Activated T-helper 2 cell treated with anti-CD3 and anti-CD28 coated beads, Interferon-gamma antibody, Interleukin-2, Interleukin-4, amounts not matched to agents 10 μg/mL and 5 μg/mL and 100 μg/mL, durations not matched to agents 14 hours and 24 hours and 36 hours (primary cell): ENCODE data around the gene PAX5. TPM values are rescaled to one million over a fixed set of nuclear protein-coding genes. Genes with fewer than 3 reads are reported as not detected.

Experiments used
- DNase-seq: peaks from one replicate; pipeline ENCODE4 v3.0.0; 2021; ENCODE audit warnings: low spot score
- H3K27ac Mint-ChIP-seq: one replicate; pipeline ENCODE4 v1.8.0; 2021; ENCODE audit warnings: mixed read lengths
- H3K27me3 Mint-ChIP-seq: one replicate; pipeline ENCODE4 v1.8.0; 2021; ENCODE audit warnings: low read depth, mixed read lengths
- H3K36me3 Mint-ChIP-seq: one replicate; pipeline ENCODE4 v1.8.0; 2021; ENCODE audit warnings: low read depth, mixed read lengths
- H3K4me1 Mint-ChIP-seq: one replicate; pipeline ENCODE4 v1.8.0; 2021; ENCODE audit warnings: low read depth, mixed read lengths
- H3K4me3 Mint-ChIP-seq: one replicate; pipeline ENCODE4 v1.8.0; 2021; ENCODE audit warnings: low read depth, mild to moderate bottlenecking, moderate library complexity, mixed read lengths
- H3K9me3 Mint-ChIP-seq: one replicate; pipeline ENCODE4 v1.8.0; 2021; ENCODE audit warnings: mixed read lengths
- intact Hi-C: fragments of 100-400 bp; cut with micrococcal nuclease; formaldehyde crosslinking; loops from one replicate; pipeline ENCODE4 v1.15.1; 2023
- total RNA-seq: library from RNA; stranded (reverse); gene quantifications from 2 replicates; pipeline ENCODE4 v1.2.3, GENCODE V29; 2022

Gene PAX5
- total RNA-seq, 1 donor from 2014 or later = 0.34 TPM

DNA sequence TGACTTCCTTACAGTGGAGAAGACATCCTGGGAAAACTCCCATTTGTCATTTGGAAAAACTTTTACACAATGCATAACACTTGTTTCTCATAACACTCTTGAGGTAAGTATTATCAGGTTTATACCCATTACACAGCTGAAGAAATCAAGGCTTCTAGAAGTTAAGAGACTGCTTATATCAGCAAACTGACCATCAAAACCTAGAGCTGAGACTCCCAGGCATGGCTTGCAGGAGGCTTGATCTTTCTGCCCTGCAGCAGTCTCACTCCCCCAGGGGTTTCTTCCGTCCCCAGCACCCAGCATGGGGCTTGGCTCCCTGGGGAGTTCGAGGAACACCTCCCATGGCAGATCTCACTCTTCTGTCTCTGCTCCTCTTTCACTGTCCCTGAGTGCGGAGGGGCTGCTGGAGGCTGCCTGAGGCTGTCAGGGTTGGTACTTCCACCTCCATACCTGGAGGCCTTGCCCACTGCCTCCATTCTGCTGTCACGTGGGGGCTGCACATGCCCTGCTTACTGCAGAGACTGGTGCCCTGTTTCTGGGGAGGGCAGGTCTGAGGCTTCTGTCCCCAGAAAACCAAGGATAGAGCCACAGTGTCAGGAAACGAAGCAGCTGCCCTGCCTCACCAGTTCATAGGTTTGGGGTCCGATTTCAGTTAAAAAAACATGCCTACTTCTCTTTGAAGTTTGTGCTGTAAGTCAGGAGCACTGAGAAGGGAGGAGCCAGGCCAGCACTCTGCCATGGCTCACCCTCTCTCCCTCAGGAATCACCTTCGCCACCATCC, 202.5 kb downstream of the PAX5 start:
- no peaks in the 10 kb centered on the region for H3K4me1 Mint-ChIP-seq
- no peaks in the 10 kb centered on the region for H3K36me3 Mint-ChIP-seq
- no peaks in the 10 kb centered on the region for H3K9me3 Mint-ChIP-seq
- DNase-seq = no peak
- H3K27ac Mint-ChIP-seq = no peak overlapping the region
- intact Hi-C loops = no loop called here
- no peak overlapping the region for H3K4me3 Mint-ChIP-seq
- H3K27me3 Mint-ChIP-seq = peaks cover 4% of the 10 kb centered on the region

DNA sequence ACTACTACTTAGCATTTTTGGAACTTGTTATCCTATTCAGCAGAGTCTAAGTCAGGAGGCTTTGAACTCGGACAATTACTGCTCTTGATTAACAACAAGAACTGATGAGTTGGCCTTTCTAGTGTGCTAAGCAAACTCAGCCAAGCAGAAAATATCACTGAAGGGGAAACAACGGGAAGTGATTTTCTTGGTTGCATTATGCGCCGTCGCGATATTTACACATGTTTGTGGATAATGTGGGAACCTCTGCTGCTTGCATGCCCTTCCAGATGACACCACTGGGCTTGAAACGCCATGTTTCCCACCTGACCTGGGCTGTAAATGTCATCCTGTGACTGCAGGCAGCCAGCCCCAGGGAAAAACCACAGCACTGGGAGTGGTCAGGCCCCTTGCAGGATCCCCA, 205.5 kb downstream of the PAX5 start:
- H3K9me3 Mint-ChIP-seq = no peaks in the 10 kb centered on the region
- DNase-seq = no peak
- H3K36me3 Mint-ChIP-seq = no peaks in the 10 kb centered on the region
- H3K4me1 Mint-ChIP-seq = no peaks in the 10 kb centered on the region
- no peak overlapping the region for H3K4me3 Mint-ChIP-seq
- H3K27ac Mint-ChIP-seq = no peak overlapping the region
- peaks cover 4% of the 10 kb centered on the region for H3K27me3 Mint-ChIP-seq
- intact Hi-C loops = no loop called here

DNA sequence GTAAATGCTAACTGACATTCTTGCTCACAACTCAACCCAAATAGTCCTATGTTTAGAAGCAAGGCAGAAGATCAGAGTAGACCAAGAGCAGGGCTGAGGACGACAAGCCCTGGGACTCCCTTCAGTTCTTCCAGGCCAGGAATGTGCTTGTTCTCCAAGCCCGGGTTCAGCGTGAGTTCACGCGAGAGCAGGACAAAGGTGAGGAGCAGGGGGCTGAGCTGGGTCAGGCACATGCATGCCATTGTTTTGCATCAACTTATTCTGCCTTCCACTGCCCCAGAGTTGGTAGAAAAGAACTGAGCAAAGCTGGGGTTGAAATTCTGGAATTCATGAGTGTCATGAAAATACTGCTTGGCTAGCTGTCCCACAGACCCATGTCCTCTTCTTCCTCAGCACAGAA, 206.5 kb downstream of the PAX5 start:
- H3K4me3 Mint-ChIP-seq = no peak overlapping the region
- no peaks in the 10 kb centered on the region for H3K36me3 Mint-ChIP-seq
- H3K27ac Mint-ChIP-seq = no peak overlapping the region
- no peaks in the 10 kb centered on the region for H3K9me3 Mint-ChIP-seq
- no peak for DNase-seq
- H3K27me3 Mint-ChIP-seq = peaks cover 4% of the 10 kb centered on the region
- intact Hi-C loops = no loop called here
- H3K4me1 Mint-ChIP-seq = no peaks in the 10 kb centered on the region

DNA sequence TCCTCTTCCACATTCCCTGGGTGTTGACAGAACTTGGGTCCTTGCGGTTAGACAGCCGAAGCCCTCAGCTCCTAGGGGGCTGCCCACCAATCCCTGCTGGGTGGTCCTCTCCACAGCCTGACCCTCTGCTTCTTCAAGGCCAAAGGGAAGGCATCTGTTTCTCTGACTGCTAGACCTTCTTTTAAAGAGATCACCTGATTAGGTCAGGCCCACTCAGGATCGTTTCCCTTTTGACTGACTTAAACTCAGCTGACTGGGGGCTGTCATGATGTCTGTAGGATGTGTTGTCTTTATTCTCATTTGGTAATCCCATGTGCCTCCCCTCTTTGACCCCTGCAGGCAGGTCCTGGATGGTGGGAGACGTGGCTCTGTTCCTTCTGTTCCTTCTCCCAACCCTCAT, 207.5 kb downstream of the PAX5 start:
- H3K27ac Mint-ChIP-seq = no peak overlapping the region
- DNase-seq = no peak
- no peaks in the 10 kb centered on the region for H3K36me3 Mint-ChIP-seq
- no peaks in the 10 kb centered on the region for H3K4me1 Mint-ChIP-seq
- H3K27me3 Mint-ChIP-seq = peaks cover 4% of the 10 kb centered on the region
- intact Hi-C loops = no loop called here
- H3K4me3 Mint-ChIP-seq = no peak overlapping the region
- no peaks in the 10 kb centered on the region for H3K9me3 Mint-ChIP-seq

DNA sequence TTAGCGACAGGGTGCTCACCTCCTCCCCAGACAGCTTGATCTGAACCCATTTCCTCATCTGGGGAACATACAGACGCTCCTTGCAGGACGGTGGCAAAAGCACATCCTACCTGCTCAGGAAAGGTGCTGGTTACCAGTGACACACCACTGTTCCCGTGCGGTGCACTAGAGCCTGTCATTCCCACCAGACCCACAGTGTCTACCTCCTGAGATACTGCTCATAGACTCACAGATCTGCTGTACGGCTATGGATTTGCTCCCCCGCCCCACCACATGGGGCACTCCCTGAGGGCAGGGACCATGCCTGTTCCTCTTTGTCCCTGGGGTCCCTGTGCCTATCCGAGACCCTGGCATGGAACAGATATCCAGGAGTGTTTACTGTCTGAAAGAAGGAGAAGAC, 208.9 kb downstream of the PAX5 start:
- no peak for DNase-seq
- intact Hi-C loops = no loop called here
- Mint-ChIP-seq H3K9me3 (no peaks in the 10 kb centered on the region), H3K27me3 (peaks cover 4% of the 10 kb centered on the region), H3K36me3 (no peaks in the 10 kb centered on the region), H3K27ac (no peak overlapping the region), H3K4me3 (no peak overlapping the region), H3K4me1 (no peaks in the 10 kb centered on the region)

DNA sequence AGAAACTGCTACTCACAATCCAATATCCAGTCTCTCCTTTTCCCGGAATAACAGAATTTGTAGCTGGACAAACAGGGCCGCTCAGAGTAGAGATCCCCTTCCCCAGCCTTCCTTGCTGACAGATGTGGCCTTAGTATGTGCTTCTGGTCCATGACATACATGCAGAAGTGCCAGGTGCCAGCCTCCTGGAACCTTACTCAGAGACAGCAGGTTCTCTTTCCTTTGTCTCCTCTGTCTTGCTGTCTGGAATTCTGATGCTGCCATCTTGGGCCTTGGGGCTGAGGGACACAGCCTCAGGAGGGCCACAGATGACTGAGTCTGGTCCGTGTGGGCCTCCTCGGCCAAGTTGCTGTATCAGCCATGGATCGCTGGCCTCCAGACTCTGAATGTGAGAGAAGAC, 210.1 kb downstream of the PAX5 start:
- peaks cover 9% of the 10 kb centered on the region for H3K27me3 Mint-ChIP-seq

DNA sequence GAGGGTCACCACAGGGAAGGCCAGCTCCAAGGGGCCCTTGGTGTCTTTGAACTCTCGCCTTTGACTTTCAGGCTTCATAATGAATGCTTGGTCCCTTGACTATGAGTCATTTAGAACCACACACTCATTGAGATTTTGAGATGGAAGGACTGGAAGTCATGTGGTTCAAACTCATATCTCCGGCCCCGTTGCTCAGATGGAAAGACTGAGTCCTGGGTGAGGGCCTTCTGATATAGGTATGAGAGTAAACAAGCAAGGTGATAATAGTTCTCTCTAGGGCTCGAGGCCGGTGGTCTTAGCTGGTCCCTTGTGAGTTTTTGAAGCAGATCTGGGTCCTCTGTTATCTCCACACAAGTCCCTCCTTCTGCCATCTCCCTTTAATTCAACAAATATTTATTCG, 210.6 kb downstream of the PAX5 start:
- Mint-ChIP-seq H3K4me1 (peaks cover 2% of the 10 kb centered on the region), H3K36me3 (no peaks in the 10 kb centered on the region)
- no peak for DNase-seq

More for the DNA sequence above, 210.1 kb downstream of the PAX5 start:
- intact Hi-C loops = no loop called here
- Mint-ChIP-seq H3K4me3 (no peak overlapping the region), H3K9me3 (no peaks in the 10 kb centered on the region), H3K27ac (no peak overlapping the region), H3K36me3 (no peaks in the 10 kb centered on the region), H3K4me1 (no peaks in the 10 kb centered on the region)
- no peak for DNase-seq

DNA sequence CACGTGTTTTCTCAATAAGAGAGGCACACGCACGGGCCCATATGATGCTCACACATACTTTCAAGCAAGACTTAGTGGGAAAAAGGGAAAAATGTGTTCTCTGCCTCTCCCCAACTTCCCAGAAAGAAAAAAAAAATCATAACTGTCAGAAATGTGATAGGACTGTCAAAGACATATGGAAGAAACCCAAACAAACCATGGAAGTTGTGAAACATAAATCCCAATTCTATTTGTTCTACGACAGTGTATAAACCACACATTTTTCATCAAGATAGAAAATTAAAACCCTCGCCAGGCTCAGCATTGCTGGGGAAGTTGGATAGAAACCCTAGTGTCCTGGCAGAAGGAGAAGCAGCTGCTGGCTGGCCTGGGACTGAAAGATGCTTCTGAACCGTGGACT, 211.9 kb downstream of the PAX5 start:
- intact Hi-C loops = no loop called here
- H3K4me3 Mint-ChIP-seq = no peak overlapping the region
- no peaks in the 10 kb centered on the region for H3K9me3 Mint-ChIP-seq
- DNase-seq = no peak
- peaks cover 14% of the 10 kb centered on the region for H3K27me3 Mint-ChIP-seq
- H3K4me1 Mint-ChIP-seq = peaks cover 2% of the 10 kb centered on the region
- H3K36me3 Mint-ChIP-seq = no peaks in the 10 kb centered on the region
- H3K27ac Mint-ChIP-seq = no peak overlapping the region

More for the DNA sequence above, 210.6 kb downstream of the PAX5 start:
- intact Hi-C loops = no loop called here
- H3K9me3 Mint-ChIP-seq = no peaks in the 10 kb centered on the region
- peaks cover 12% of the 10 kb centered on the region for H3K27me3 Mint-ChIP-seq
- no peak overlapping the region for H3K4me3 Mint-ChIP-seq
- no peak overlapping the region for H3K27ac Mint-ChIP-seq

DNA sequence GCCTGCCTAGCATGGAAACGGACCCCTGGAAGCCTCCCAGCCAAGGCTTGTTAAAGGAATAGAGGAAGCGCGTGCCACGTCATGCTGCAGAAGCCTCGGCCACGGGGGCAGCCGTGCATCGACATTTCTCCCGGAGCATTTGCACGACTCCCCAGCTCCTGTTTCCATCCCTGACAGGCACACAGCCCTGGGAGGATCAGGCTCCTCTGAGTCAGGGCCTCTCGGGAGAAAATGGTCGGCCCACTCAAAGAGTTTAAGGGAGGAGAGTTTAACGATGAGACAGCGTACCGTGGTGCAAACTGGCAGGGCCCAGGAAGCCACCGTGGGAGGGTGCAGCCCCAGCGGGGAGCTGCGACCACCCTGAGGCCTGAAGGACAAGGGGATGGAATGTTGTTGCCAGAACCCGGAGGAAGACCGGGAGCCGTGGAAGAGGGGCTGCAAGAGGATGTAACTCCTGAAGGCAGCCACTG, 213.6 kb downstream of the PAX5 start:
- H3K9me3 Mint-ChIP-seq = no peaks in the 10 kb centered on the region
- H3K36me3 Mint-ChIP-seq = no peaks in the 10 kb centered on the region
- peaks cover 2% of the 10 kb centered on the region for H3K4me1 Mint-ChIP-seq
- intact Hi-C loops = no loop called here
- DNase-seq = no peak
- no peak overlapping the region for H3K27ac Mint-ChIP-seq
- no peak overlapping the region for H3K4me3 Mint-ChIP-seq
- H3K27me3 Mint-ChIP-seq = peaks cover 20% of the 10 kb centered on the region

DNA sequence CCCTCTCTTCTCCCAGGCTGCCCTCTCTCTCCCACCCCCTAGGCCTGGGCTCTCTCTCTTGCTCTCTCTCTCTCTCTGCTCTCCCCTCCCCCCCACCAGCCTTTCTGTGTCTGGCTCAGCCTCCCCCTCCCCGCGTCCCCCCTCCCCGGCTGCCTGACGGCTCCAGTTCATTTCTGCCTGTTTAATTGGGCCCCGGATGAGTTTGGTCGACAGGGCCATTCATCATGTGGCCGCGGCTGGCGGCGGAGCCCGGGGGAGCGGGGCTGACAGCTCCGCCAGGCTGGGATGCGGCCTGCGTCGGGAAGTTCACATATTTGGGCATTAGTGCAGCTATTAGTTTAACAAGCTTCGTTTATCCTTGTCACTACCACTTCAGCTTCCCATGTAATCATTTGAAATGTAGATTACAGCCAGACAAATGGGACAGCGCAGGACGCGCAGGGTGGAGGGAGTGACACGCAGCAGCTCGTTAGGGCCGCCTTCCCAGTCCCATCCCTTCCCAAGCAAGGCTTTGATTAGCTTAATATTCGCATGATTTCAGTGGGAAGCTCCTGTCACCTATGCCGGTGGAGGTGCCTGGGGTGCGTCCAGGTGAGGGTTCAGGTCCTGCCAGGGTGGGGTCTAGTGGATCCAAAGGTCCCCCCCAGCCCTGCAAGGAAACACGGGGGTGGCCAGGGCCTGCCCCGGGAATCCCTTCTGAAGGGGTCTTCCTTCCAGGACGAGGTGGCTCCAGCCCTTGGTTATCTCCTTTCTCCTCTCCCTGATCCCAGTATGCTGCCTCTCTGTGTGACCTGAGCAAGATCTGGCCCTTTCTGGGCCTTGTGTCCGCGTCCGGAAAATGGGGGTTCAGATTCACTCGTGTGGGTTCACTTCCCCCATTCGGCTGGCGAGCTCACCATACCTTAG, 214.8 kb downstream of the PAX5 start:
- no peaks in the 10 kb centered on the region for H3K9me3 Mint-ChIP-seq
- H3K27ac Mint-ChIP-seq = no peak overlapping the region
- peaks cover 20% of the 10 kb centered on the region for H3K27me3 Mint-ChIP-seq
- intact Hi-C loops = no loop called here
- no peaks in the 10 kb centered on the region for H3K36me3 Mint-ChIP-seq
- H3K4me3 Mint-ChIP-seq = no peak overlapping the region
- H3K4me1 Mint-ChIP-seq = peaks cover 2% of the 10 kb centered on the region
- DNase-seq = no peak

DNA sequence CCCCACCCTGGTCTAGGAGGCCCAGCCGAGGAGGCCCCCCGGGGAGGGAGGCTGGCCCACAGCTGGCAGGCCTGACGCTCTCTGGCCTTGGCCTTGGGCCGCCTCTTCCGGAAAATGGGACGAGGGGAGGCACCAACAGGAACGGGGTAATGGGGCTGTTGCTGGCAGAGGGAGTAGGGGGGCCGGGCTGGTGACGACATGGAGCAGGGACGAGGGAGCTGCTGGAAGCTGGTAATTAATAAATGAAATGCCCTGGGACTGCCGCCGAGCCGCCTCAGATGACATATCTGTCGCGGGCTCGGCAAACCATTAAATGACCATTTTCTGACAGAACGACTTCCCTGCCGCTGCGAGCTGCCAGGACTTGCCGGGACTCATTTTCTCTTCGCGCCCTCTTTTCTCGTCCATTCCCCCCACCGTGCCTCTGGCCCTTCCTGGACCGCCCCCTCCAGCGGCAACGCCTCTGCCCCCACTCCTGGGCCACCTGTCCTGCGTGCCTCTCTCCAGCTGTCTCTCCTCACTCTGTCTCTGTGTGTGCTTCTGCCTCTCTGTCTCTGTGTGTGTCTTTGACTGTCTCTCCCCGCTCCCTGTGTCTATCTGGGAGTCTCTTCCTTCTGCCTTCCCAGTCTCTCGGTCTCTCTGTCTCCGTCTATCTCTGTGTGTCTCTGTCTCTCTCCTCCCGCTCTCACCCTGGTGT, 215.7 kb downstream of the PAX5 start:
- Mint-ChIP-seq H3K4me1 (peaks cover 2% of the 10 kb centered on the region), H3K9me3 (no peaks in the 10 kb centered on the region), H3K27me3 (peaks cover 20% of the 10 kb centered on the region), H3K4me3 (no peak overlapping the region), H3K36me3 (no peaks in the 10 kb centered on the region), H3K27ac (no peak overlapping the region)
- intact Hi-C loops = no loop called here
- DNase-seq = no peak

DNA sequence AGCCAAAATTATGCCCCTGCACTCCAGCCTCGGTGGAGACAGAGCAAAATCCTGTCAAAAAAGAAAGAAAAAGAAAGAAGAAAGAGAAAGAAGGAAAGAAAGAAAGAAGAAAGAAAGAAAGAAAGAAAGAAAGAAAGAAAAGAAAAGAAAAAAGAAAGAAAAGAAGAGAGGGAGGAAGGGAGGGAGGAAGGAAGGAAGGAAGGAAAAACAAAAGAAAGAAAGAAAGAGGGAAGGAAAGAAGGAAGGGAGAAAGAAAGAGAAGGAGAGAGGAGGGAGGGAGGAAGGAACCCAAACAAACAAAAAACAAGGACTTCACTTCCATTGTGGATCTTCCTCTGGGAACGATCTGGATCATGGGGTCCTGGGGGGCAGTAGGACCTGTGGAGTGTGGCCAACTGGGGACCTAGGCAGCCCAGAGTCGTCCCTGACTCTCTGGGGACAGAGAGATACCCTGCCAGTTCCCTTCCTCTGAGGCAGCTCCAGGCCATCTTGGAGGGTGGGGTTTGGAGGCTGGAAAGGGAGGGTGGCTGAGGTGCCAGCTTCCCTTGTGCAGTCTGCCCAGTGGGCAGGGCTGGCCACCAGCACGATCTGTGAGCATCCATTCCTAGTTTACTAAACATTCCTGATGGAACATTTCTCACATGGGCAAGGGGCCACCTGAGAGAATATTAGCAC, 216.8 kb downstream of the PAX5 start:
- H3K36me3 Mint-ChIP-seq = no peaks in the 10 kb centered on the region
- intact Hi-C loops = no loop called here
- no peak overlapping the region for H3K27ac Mint-ChIP-seq
- no peak for DNase-seq
- peaks cover 23% of the 10 kb centered on the region for H3K27me3 Mint-ChIP-seq
- H3K9me3 Mint-ChIP-seq = no peaks in the 10 kb centered on the region
- peaks cover 2% of the 10 kb centered on the region for H3K4me1 Mint-ChIP-seq
- no peak overlapping the region for H3K4me3 Mint-ChIP-seq
